HepG2 (cell line): Measurements from ENCODE around the gene ZMYND8. TPM values are rescaled to one million over a fixed set of nuclear protein-coding genes. Genes with fewer than 3 reads are reported as not detected.

Experiments
- KDM5B ChIP-seq: sonication (generic); formaldehyde crosslinking; IDR thresholded peaks from 2 replicates; pipeline ENCODE4 v1.4.0; 2020; ENCODE audit warnings: missing genetic modification reagents, mild to moderate bottlenecking, borderline replicate concordance
- KLF12 ChIP-seq: sonication (generic); formaldehyde crosslinking; IDR thresholded peaks from 2 replicates; pipeline ENCODE4 v1.4.0; 2020; ENCODE audit warnings: missing genetic modification reagents, borderline replicate concordance
- PITX1 ChIP-seq: sonication (generic); formaldehyde crosslinking; IDR thresholded peaks from 2 replicates; pipeline ENCODE4 v1.5.1; 2020; ENCODE audit warnings: mild to moderate bottlenecking, missing genetic modification reagents
- SNAI1 ChIP-seq: sonication (generic); formaldehyde crosslinking; IDR thresholded peaks from 2 replicates; pipeline ENCODE4 v1.5.0; 2020; ENCODE audit warnings: mild to moderate bottlenecking, missing genetic modification reagents, borderline replicate concordance
- SNAPC2 ChIP-seq: sonication (generic); formaldehyde crosslinking; IDR thresholded peaks from 2 replicates; pipeline ENCODE4 v1.8.1; 2022; ENCODE audit warnings: mild to moderate bottlenecking, missing genetic modification reagents
- SUZ12 ChIP-seq: fragments of 150-350 bp; IDR thresholded peaks from 2 replicates; pipeline ENCODE4 v1.6.1; 2014; ENCODE audit warnings: low read depth, low read length
- ZNF30 ChIP-seq: sonication (generic); formaldehyde crosslinking; IDR thresholded peaks from 2 replicates; pipeline ENCODE4 v1.5.0; 2020; ENCODE audit warnings: mild to moderate bottlenecking, missing genetic modification reagents
- ZNF510 ChIP-seq: sonication (generic); formaldehyde crosslinking; IDR thresholded peaks from 2 replicates; pipeline ENCODE4 v1.4.0; 2020; ENCODE audit warnings: low read depth, mild to moderate bottlenecking, missing genetic modification reagents
- ZNF563 ChIP-seq: sonication (generic); formaldehyde crosslinking; IDR thresholded peaks from 2 replicates; pipeline ENCODE4 v1.8.0; 2022; ENCODE audit warnings: mild to moderate bottlenecking, moderate library complexity, missing genetic modification reagents
- ZNF615 ChIP-seq: sonication (generic); formaldehyde crosslinking; IDR thresholded peaks from 2 replicates; pipeline ENCODE4 v1.5.0; 2020; ENCODE audit warnings: mild to moderate bottlenecking, missing genetic modification reagents, borderline replicate concordance
- ZNF644 ChIP-seq: IDR thresholded peaks from 2 replicates; pipeline ENCODE4 v1.6.1; 2016; ENCODE audit warnings: low read depth
- polyA plus RNA-seq, 8 experiments: library from polyadenylated mRNA; depleted of rRNA in 3 of 8; stranded (reverse) in 7 of 8; unstranded in 1 of 8; fragments of >200 nt; fragmentation: Illumina TruSeq in 4 of 8; extraction: Trizol in 4 of 8; gene quantifications; 2 replicates each; pipeline versions ENCODE4 v1.2.1 to v1.2.3, GENCODE V29; 2011 to 2016; ENCODE audit warnings: low read depth in 4 of 8, missing spikeins in 1 of 8, mixed read lengths in 1 of 8; ENCODE audit not compliant: insufficient read depth in 1 of 8
- total RNA-seq, 5 experiments: library from RNA; depleted of rRNA; stranded (reverse); fragments of >200 nt; fragmentation: Illumina TruSeq; extraction: Trizol; gene quantifications; 2 replicates each; pipeline ENCODE4 v1.2.3, GENCODE V29; 2016; ENCODE audit warnings: low read depth in 1 of 5
- TF ChIP-seq, protein P1 (sequence below): sonication (generic); formaldehyde crosslinking; IDR thresholded peaks from 2 replicates; pipeline ENCODE4 v1.8.0; 2022; ENCODE audit warnings: mild to moderate bottlenecking, missing genetic modification reagents; ENCODE audit not compliant: insufficient replicate concordance
- TF ChIP-seq, protein P2 (sequence below): sonication (generic); formaldehyde crosslinking; IDR thresholded peaks from 2 replicates; pipeline ENCODE4 v1.5.1; 2020; ENCODE audit warnings: mild to moderate bottlenecking, missing genetic modification reagents, borderline replicate concordance
- TF ChIP-seq, protein P3 (sequence below): IDR thresholded peaks from 2 replicates; pipeline ENCODE4 v1.6.1; 2012; ENCODE audit warnings: low read depth, low read length, improper control_type of control experiment
- TF ChIP-seq, protein P4 (sequence below): sonication (generic); formaldehyde crosslinking; IDR thresholded peaks from 2 replicates; pipeline ENCODE4 v1.4.0; 2020; ENCODE audit warnings: missing genetic modification reagents

Gene ZMYND8
- total and polyA plus RNA-seq, 2 of the 13 experiments (the other 11 are each of a cell fraction or from before 2014, with no cell fraction given) = 53.9 to 84.7 TPM

DNA sequence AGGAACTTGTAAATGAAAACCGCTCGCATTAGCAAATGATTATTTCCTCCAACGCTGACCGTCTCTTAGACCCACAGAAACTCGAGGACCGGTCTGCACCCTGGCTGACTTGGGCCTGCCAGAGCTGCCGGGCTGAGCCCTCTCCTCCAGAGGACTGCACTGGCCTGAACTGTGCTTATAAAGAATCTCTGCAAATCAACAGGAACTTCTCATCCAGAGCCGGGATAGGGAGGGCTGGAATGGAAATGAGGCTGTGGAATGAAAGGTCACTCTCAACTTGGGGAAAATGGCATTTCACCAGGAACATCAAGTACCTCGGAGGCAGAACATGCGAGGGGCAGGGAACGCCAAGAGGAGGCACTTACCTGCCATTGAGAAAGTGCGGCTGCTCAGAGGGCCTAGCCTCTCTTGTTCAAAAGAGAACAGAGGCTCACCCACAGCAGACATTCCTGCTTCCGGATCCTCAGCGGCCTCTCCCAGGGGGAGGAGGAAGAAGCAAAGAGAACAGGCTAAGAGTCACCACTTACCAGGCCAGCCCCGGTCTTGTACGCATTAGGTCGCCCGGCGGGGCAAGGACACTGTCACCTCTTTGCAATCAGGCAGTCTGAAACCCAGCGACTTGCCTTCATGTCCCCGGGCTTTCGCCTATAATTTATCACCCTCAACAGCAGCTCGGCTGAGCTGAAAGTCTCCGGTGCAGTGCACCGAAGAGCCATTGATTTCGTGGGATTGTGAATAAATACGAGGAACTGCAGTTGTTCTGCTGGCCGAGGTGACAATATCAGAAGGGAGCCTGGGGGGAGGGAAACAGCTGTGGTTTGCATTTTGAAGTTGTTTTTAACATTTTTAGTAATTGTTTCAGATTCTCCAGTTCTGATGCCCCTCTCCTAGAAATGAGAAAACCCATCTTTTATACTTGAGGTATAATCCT lies 37.6 kb downstream of the ZMYND8 start (continued):
- TF ChIP-seq KDM5B (CRISPR knock-in tag) (peak; percentile 74; the same call in 1 of the 2 replicates), PITX1 (CRISPR knock-in tag) (peak; percentile 33; the same call in 1 of the 2 replicates), ZNF644 (0 out of 2 replicates have a peak, but pooled peaks have one; percentile 12), SUZ12 (no peak), KLF12 (no peak; the same call in 1 of the 2 replicates), SNAI1 (no peak), SNAPC2 (CRISPR knock-in tag) (no peak), ZNF510 (CRISPR knock-in tag) (no peak), ZNF615 (CRISPR knock-in tag) (0 out of 2 replicates have a peak, but pooled peaks have one; percentile 4), ZNF563 (CRISPR knock-in tag) (no peak), ZNF30 (no peak)
- TF ChIP-seq, protein P1, sequence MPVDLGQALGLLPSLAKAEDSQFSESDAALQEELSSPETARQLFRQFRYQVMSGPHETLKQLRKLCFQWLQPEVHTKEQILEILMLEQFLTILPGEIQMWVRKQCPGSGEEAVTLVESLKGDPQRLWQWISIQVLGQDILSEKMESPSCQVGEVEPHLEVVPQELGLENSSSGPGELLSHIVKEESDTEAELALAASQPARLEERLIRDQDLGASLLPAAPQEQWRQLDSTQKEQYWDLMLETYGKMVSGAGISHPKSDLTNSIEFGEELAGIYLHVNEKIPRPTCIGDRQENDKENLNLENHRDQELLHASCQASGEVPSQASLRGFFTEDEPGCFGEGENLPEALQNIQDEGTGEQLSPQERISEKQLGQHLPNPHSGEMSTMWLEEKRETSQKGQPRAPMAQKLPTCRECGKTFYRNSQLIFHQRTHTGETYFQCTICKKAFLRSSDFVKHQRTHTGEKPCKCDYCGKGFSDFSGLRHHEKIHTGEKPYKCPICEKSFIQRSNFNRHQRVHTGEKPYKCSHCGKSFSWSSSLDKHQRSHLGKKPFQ = no peak
- TF ChIP-seq, protein P2, sequence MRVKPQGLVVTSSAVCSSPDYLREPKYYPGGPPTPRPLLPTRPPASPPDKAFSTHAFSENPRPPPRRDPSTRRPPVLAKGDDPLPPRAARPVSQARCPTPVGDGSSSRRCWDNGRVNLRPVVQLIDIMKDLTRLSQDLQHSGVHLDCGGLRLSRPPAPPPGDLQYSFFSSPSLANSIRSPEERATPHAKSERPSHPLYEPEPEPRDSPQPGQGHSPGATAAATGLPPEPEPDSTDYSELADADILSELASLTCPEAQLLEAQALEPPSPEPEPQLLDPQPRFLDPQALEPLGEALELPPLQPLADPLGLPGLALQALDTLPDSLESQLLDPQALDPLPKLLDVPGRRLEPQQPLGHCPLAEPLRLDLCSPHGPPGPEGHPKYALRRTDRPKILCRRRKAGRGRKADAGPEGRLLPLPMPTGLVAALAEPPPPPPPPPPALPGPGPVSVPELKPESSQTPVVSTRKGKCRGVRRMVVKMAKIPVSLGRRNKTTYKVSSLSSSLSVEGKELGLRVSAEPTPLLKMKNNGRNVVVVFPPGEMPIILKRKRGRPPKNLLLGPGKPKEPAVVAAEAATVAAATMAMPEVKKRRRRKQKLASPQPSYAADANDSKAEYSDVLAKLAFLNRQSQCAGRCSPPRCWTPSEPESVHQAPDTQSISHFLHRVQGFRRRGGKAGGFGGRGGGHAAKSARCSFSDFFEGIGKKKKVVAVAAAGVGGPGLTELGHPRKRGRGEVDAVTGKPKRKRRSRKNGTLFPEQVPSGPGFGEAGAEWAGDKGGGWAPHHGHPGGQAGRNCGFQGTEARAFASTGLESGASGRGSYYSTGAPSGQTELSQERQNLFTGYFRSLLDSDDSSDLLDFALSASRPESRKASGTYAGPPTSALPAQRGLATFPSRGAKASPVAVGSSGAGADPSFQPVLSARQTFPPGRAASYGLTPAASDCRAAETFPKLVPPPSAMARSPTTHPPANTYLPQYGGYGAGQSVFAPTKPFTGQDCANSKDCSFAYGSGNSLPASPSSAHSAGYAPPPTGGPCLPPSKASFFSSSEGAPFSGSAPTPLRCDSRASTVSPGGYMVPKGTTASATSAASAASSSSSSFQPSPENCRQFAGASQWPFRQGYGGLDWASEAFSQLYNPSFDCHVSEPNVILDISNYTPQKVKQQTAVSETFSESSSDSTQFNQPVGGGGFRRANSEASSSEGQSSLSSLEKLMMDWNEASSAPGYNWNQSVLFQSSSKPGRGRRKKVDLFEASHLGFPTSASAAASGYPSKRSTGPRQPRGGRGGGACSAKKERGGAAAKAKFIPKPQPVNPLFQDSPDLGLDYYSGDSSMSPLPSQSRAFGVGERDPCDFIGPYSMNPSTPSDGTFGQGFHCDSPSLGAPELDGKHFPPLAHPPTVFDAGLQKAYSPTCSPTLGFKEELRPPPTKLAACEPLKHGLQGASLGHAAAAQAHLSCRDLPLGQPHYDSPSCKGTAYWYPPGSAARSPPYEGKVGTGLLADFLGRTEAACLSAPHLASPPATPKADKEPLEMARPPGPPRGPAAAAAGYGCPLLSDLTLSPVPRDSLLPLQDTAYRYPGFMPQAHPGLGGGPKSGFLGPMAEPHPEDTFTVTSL = peak; percentile 13; the same call in 1 of the 2 replicates
- TF ChIP-seq, protein P3, sequence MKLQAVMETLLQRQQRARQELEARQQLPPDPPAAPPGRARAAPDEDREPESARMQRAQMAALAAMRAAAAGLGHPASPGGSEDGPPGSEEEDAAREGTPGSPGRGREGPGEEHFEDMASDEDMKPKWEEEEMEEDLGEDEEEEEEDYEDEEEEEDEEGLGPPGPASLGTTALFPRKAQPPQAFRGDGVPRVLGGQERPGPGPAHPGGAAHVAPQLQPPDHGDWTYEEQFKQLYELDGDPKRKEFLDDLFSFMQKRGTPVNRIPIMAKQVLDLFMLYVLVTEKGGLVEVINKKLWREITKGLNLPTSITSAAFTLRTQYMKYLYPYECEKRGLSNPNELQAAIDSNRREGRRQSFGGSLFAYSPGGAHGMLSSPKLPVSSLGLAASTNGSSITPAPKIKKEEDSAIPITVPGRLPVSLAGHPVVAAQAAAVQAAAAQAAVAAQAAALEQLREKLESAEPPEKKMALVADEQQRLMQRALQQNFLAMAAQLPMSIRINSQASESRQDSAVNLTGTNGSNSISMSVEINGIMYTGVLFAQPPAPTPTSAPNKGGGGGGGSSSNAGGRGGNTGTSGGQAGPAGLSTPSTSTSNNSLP = 0 out of 2 replicates have a peak, but pooled peaks have one; percentile 2
- TF ChIP-seq, protein P4, sequence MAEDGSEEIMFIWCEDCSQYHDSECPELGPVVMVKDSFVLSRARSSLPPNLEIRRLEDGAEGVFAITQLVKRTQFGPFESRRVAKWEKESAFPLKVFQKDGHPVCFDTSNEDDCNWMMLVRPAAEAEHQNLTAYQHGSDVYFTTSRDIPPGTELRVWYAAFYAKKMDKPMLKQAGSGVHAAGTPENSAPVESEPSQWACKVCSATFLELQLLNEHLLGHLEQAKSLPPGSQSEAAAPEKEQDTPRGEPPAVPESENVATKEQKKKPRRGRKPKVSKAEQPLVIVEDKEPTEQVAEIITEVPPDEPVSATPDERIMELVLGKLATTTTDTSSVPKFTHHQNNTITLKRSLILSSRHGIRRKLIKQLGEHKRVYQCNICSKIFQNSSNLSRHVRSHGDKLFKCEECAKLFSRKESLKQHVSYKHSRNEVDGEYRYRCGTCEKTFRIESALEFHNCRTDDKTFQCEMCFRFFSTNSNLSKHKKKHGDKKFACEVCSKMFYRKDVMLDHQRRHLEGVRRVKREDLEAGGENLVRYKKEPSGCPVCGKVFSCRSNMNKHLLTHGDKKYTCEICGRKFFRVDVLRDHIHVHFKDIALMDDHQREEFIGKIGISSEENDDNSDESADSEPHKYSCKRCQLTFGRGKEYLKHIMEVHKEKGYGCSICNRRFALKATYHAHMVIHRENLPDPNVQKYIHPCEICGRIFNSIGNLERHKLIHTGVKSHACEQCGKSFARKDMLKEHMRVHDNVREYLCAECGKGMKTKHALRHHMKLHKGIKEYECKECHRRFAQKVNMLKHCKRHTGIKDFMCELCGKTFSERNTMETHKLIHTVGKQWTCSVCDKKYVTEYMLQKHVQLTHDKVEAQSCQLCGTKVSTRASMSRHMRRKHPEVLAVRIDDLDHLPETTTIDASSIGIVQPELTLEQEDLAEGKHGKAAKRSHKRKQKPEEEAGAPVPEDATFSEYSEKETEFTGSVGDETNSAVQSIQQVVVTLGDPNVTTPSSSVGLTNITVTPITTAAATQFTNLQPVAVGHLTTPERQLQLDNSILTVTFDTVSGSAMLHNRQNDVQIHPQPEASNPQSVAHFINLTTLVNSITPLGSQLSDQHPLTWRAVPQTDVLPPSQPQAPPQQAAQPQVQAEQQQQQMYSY (CRISPR knock-in tag) = no peak
